HG02852 (cell line): ENCODE results near the gene ARHGAP26.
"Not testable (repeated sequence)": the region's sequence is repeated elsewhere in the genome, so short reads cannot be mapped to it uniquely, and the experiment has no call there.

Source experiments
- ATAC-seq: cut with Tn5 transposase; IDR thresholded peaks from one replicate; pipeline ENCODE4 v1.9.1; 2021; ENCODE audit warnings: mild to moderate bottlenecking, moderate library complexity; ENCODE audit not compliant: unreplicated experiment

Gene ARHGAP26

GRCh38 chr5:142952229-142952628 is 182.1 kb downstream of the ARHGAP26 start:
- no peak for ATAC-seq

GRCh38 chr5:142952871-142953270 is 182.7 kb downstream of the ARHGAP26 start:
- ATAC-seq = not testable (repeated sequence)

DNA sequence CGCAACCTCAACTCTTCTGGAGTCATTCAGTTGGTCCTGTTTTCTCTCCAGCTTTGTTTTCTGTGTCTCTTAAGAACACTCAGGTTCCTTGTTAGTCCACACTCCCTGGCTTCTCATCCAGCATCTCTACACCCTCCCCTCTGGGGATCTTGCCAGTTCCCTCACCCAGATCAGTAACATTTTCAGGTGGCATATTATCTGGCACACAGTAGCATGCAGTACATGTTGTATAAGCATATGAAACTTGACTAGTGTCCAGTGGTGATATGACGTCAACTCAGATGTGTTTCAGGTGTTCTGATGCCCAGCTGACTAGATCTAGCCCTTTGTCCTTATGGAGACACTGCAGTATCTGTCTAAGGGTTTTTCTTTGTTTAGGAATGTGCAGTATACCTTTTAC is 184.3 kb downstream of the ARHGAP26 start:
- no peak for ATAC-seq

DNA sequence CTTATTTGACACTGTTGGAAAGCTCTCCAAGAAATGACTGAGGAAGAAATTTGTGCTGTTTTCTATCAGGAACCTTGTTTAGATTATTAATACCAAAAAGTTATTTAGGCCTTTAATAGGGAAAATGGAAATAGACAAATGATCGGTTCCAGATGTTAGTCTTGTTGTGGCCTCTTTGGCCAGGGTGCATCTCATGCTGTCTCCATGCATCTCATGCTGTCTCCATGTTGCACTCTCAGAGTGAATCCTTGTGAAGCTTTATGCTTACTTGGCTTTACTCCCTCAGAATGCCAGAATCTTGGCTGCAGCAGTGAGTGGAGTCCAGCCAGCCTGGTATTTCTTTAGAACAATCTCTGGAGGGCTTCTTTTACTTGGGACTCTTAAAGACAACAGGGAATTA is 185.5 kb downstream of the ARHGAP26 start:
- ATAC-seq = no peak

- ATAC-seq = no peak
These were observed 187.4 kb downstream of the ARHGAP26 start for GRCh38 chr5:142957528-142957927.

- ATAC-seq = no peak
These were observed 188.9 kb downstream of the ARHGAP26 start for GRCh38 chr5:142958944-142959682.

- ATAC-seq = no peak
These were observed 189.8 kb downstream of the ARHGAP26 start for GRCh38 chr5:142959683-142960657.

DNA sequence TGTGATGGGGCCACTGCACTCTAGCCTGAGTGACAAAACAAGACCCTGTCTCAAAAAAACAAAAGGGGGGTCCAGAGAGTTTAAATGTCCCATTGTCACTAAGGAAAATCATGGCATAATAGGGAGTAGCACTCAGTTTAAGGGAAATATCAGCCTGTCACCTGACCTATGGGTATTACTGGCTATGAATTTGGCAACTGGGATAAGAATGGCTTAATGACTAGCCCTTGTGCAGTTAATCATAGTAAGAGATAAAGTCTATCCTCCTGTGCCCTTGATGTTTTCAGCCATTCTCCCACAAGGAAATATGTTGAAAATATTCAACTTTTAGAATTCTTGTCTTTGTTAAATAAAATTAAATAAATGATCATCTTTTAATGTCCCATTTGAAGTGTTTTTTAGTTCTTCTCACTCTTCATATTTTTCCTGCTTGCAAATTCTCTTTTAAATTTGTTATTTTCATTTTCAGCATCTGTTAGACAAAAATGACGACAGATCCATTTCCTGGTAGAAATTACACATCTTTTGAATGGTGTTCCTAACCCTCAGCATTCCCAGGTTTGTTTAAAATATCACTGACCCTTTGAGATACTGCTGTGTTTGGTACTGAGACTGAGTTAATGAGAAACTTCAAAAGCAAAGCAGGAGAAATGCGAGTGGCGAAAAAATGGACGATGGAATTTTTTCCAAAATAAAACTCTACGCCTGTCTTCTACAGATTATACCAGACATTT is 191.4 kb downstream of the ARHGAP26 start:
- no peak for ATAC-seq

DNA sequence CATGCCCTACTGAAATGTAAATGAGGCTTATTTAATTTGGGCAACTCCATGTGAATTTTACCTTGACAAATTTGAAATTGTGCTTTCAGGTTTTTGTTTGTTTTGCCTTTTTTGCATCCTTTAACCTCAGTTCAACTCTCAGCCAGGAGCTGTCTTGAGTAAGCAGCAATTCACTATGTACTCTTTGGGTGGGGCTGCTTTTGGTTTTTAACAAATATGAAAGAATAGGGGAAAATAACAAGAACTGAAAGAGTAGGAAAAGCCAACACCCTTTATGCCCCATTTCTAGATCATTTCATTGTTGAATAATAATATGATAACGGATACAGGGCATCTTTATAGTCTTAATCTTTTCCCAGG is 192.0 kb downstream of the ARHGAP26 start:
- no peak for ATAC-seq

DNA sequence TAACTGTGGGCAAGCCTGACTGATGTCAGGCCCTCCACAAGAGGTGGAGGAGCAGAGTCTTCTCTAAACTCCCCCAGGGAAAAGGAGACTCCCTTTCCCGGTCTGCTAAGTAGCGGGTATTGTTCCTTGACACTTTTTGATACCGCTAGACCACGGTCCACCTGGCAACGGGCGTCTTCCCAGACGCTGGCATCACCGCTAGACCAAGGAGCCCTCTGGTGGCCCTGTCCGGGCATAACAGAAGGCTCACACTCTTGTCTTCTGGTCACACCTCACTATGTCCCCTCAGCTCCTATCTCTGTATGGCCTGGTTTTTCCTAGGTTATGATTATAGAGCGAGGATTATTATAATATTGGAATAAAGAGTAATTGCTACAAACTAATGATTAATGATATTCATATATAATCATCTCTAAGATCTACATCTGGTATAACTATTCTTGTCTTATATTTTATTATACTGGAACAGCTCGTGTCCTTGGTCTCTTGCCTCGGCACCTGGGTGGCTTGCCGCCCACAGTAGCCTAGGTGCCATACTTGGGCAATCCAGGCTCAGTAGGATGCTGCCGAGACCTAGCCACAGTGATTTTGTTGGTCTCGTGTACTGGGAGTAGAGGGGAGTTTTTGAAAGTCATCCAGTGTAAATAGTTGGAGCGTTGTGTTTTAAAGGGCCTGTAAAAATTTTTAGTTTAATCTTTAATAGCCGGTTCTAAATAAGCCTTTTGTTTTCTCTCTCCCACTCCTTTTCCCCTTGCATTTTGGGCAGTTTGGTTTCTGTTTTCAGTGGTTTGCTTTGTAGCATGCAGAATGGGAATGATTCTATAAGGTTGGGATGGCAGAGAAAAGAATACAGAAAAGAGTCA is 195.3 kb downstream of the ARHGAP26 start:
- not testable (repeated sequence) for ATAC-seq

DNA sequence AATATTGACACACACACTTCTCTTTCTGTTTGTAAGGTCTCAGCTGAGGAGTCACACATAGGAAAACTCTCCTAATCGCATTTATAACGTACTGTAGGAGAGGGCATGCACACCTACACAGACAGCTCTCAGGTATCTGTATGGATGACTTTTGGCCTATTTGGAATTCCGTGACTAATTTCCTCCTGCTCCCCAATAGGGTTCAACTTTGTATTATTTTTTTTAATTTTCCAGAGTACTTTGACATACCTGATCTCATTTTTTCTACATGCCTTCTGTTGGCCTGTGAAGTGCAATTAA is 195.9 kb downstream of the ARHGAP26 start:
- ATAC-seq = no peak

GRCh38 chr5:142969186-142969585 is 199.0 kb downstream of the ARHGAP26 start:
- ATAC-seq = no peak

- ATAC-seq = no peak
These were observed 199.7 kb downstream of the ARHGAP26 start for GRCh38 chr5:142969624-142970439.

GRCh38 chr5:142970440-142971030 is 200.4 kb downstream of the ARHGAP26 start:
- ATAC-seq = no peak

- ATAC-seq = no peak
These were observed 201.3 kb downstream of the ARHGAP26 start for GRCh38 chr5:142971303-142972013.

- ATAC-seq = no peak
These were observed 201.9 kb downstream of the ARHGAP26 start for GRCh38 chr5:142972064-142972570.

DNA sequence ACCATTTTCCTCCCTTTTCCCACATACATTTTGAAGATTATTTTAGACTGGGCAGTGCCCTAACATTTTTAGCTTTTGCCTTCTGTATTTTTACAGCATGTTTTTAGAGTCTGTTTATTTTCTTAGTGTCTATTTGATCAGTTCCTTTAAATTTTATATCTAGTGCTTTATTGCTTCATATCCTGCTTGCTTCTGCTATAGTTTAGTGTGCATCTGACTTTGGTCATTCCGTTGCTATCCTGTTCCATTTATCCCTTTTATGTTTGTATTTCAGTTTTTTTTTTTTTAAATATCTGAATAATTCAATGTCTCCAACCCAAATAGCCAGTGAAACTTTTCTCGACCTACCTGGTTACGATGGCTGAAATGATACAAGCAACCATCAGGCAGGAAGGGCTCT is 203.8 kb downstream of the ARHGAP26 start:
- ATAC-seq = no peak

GRCh38 chr5:142974409-142974808 is 204.2 kb downstream of the ARHGAP26 start:
- ATAC-seq = no peak
